ENCODE data around the gene UMODL1.

The UMODL1 gene

DNA sequence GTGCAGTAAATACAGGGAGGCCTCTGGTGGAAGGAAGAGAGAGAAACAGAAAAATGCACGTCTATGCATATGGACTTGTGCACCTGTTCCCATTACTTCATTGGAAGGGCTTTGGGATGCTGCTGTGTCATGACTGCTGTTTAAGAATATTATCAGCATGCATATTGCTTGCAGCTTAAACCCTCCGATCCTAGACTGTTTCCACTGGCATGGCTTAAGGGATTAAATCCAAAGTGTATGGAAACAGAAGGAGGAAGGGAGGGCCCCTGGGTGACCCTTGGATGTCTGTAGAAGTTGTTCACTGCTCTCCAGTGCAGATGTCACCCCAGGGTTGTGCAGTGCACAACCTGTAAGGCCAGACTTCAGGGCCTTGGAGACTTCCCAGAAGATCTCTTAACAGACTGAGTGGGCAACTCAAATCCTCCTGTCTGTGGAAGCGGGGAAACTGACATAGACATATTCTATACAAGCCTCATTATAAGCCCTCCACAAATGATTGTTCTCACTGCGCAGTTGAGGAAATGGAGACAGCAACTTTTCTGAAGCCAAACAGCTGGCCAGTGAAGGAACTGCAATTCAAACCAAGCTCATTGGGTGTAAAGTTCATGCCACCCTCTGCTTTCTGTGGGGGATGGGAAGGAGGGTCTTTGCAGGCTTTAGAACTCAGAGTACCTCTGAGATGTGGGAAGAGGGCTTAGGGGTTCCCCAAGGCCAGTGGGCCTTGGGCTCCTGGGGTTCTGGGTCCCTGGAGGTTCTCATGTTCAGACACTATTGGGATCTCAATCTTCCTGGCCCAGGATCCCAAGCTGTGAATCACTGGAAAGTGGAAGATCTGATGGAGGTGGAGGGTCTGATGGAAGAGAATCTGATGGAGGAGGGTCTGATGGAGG lies 73.8 kb downstream of the UMODL1 start:
- no peak overlapping the region for H3K4me3 ChIP-seq (ENCODE audit: low read depth, low read length)
- TF ChIP-seq, protein P1, sequence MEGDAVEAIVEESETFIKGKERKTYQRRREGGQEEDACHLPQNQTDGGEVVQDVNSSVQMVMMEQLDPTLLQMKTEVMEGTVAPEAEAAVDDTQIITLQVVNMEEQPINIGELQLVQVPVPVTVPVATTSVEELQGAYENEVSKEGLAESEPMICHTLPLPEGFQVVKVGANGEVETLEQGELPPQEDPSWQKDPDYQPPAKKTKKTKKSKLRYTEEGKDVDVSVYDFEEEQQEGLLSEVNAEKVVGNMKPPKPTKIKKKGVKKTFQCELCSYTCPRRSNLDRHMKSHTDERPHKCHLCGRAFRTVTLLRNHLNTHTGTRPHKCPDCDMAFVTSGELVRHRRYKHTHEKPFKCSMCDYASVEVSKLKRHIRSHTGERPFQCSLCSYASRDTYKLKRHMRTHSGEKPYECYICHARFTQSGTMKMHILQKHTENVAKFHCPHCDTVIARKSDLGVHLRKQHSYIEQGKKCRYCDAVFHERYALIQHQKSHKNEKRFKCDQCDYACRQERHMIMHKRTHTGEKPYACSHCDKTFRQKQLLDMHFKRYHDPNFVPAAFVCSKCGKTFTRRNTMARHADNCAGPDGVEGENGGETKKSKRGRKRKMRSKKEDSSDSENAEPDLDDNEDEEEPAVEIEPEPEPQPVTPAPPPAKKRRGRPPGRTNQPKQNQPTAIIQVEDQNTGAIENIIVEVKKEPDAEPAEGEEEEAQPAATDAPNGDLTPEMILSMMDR (conservative IDR thresholded peaks at IDR 0.05; ENCODE audit: low read depth, low read length): no peak
- no peak for DNase-seq (ENCODE audit: low read depth)

DNA sequence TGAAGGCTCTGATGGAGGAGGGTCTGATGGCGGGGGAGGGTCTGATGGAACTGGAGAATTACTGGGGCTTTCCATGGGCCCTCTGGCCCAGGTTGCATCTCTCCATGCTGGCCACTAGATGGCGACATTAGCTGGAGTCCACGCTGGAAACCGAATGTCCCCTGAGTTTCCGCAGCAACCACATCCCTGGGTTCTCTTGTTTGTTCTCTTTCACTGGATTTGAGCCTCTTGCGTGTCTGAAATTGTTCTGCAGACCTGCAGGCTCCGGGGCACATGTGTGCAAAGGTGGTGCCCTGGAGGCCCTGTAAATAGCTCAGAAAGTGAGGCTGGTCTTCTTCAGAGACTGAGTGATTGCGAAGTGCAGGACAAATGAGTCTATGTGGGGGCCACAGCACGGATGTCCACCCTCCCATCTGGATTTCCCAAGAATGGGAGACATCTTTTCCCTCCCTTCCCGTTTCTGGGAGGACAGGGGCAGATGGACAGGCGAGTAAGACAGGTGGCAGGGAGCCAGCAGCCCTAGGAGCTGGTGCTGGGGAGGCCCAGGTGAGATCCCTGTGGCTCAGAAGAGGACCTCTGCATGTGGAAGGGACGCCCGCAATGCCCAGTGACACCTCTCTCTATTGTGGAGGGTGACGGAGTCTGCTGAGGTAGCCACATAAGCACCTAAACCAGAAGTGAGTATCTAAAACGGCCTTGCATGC lies 74.6 kb downstream of the UMODL1 start:
- peak; percentile 77 for DNase-seq (ENCODE audit: low read depth)
- H3K4me3 ChIP-seq (ENCODE audit: low read depth, low read length): no peak overlapping the region
- TF ChIP-seq, protein P1 (conservative IDR thresholded peaks at IDR 0.05; ENCODE audit: low read depth, low read length): peak; percentile 95

DNA sequence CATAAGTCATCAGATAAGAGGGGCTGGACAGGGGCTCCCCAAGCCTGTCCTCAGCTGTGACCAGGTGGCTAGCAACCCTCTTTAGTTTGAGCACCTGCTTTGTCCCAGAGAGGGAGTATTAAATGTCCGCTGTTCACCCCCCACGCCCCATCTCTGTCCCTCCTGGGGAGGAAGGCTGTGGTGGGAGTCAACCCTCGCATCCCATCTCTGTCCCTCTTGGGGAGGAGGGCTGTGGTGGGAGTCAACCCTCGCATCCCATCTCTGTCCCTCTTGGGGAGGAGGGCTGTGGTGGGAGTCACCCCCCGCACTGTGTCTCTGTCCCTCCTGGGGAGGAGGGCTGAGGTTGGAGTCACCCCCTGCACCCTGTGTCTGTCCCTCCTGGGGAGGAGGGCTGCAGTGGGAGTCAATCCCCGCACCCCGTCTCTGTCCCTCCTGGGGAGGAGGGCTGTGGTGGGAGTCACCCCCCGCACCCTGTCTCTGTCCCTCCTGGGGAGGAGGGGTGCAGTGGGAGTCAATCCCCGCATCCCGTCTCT lies 75.2 kb downstream of the UMODL1 start:
- DNase-seq (ENCODE audit: low read depth): no peak
- TF ChIP-seq, protein P1 (conservative IDR thresholded peaks at IDR 0.05; ENCODE audit: low read depth, low read length): no peak
- no peak overlapping the region for H3K4me3 ChIP-seq (ENCODE audit: low read depth, low read length)

DNA sequence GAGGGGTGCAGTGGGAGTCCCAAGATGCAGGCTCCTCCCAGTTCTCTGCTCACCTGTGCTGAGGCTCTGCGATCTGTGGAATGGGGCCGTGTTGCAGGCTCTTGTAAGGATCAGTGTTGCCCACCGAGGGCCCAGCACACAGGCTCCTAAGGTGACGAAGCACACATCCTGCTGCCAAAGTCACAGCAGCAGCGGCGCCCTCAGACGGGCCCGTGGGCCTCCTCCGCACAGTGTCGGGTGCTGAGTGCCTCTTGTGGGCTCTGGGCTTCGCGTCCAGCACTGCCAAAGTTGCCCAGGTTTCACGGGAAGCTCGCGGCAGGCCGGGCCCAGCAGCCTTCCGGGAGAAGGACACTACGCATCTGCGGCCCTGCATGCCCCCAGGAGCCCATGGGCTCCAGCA lies 75.7 kb downstream of the UMODL1 start:
- TF ChIP-seq, protein P1 (conservative IDR thresholded peaks at IDR 0.05; ENCODE audit: low read depth, low read length): no peak
- H3K4me3 ChIP-seq (ENCODE audit: low read depth, low read length): no peak overlapping the region
- no peak for DNase-seq (ENCODE audit: low read depth)

DNA sequence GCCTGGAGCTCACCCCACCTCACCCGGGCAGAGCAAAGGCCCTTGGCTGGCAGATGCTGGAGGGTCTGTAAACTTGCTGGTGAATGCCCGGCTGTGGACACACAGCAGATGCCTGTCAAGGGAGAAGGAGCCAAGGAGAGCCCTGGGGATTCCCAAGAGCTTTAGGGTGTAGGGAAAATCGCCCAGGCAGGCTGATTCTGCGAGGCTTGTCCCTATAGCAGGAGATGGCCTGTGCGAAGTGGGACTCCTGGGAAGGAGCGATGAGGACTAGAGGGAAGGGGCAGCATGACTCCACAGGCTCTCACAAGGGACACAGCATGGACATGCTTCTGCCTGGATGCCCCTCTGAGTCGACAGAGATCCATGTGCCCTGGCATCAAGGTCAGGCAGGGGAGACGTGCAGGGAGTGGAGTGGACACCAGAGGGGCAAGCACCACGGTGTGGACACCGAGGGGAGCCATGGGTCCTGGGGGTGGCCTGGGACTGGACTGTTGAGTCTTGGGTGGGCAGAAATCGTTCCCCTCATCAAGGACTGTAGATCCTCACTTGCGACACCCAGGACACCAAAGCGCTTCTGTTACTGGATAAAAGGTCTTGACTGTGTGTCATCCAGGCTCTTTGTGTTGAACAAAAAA lies 76.4 kb downstream of the UMODL1 start:
- DNase-seq (ENCODE audit: low read depth): no peak
- TF ChIP-seq, protein P1 (conservative IDR thresholded peaks at IDR 0.05; ENCODE audit: low read depth, low read length): no peak

DNA sequence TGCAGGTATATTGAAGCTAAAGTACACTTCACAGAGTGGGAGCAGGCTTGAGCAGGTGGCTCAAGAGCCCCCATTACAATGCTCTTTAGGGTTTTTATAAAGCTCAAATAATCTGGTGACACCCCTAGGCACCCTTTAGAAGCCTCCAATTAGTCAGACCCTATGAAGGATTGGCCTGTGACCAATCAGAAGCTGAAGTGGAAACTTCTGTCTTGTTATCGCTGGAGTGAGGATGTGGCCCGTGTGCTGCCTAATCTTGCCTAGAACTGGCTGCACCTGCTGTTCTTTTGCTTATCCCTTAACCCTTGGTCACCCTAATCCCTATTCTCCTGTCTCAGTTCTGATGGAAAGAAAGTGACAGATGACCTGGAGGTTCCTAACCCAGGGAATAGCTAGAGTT lies 77.0 kb downstream of the UMODL1 start:
- TF ChIP-seq, protein P1 (conservative IDR thresholded peaks at IDR 0.05; ENCODE audit: low read depth, low read length): no peak
- DNase-seq (ENCODE audit: low read depth): no peak
- no peak overlapping the region for H3K4me3 ChIP-seq (ENCODE audit: low read depth, low read length)

More for the DNA sequence above, 76.4 kb downstream of the UMODL1 start:
- no peak overlapping the region for H3K4me3 ChIP-seq (ENCODE audit: low read depth, low read length)
